CD4-positive, alpha-beta T cell (primary cell): ENCODE data around the gene AMZ1. TPM values are rescaled to one million over a fixed set of nuclear protein-coding genes. Genes with fewer than 3 reads are reported as not detected.
A peak's percentile ranks its signal among the peaks of the same experiment; 100 is the strongest.

ENCODE experiments used
- ATAC-seq: fragments of 200-7000 bp; cut with Tn5 transposase; one replicate; pipeline ENCODE4 v1.10.0; 2022; ENCODE audit warnings: mild to moderate bottlenecking; ENCODE audit not compliant: poor library complexity
- CTCF ChIA-PET: fragments of 350-600 bp; sonication (Branson Sonifier 250); formaldehyde crosslinking; loops from one replicate; lab custom pipeline; 2021; ENCODE audit warnings: antibody characterized with exemption, inconsistent platforms; lab: Charles Lee
- POLR2A ChIA-PET: fragments of 350-600 bp; sonication (Branson Sonifier 250); formaldehyde crosslinking; loops from one replicate; lab custom pipeline; 2021; ENCODE audit warnings: antibody characterized with exemption, inconsistent platforms; lab: Charles Lee
- DNase-seq, 14 experiments: peaks; one replicate each; pipeline ENCODE4 v3.0.0-alpha.2; 2013 to 2020; ENCODE audit warnings: mixed read lengths in 2 of 14
- H3K27ac ChIP-seq, 2 donors: one replicate each; pipeline versions ENCODE4 v1.5.1 to v1.7.0; 2013; ENCODE audit warnings: low read length in 2 of 2, low read depth in 1 of 2, mild to moderate bottlenecking in 1 of 2
- H3K27me3 ChIP-seq, 2 experiments: 1 replicate in 1 of 2; 2 replicates in 1 of 2; pipeline versions ENCODE4 v1.6.1 to v1.7.0; 2013; ENCODE audit warnings: low read length in 2 of 2, control low read depth in 1 of 2, mild to moderate bottlenecking in 1 of 2, moderate library complexity in 1 of 2; ENCODE audit not compliant: insufficient read depth in 2 of 2, control insufficient read depth in 1 of 2
- H3K36me3 ChIP-seq: one replicate; pipeline ENCODE4 v1.6.1; 2013; ENCODE audit warnings: low read length, control low read depth; ENCODE audit not compliant: insufficient read depth
- H3K4me1 ChIP-seq: one replicate; pipeline ENCODE4 v1.6.1; 2013; ENCODE audit warnings: low read length, control low read depth; ENCODE audit not compliant: insufficient read depth
- H3K4me3 ChIP-seq: one replicate; pipeline ENCODE4 v1.5.1; 2013; ENCODE audit warnings: mild to moderate bottlenecking, low read length, moderate library complexity
- H3K9me3 ChIP-seq, 2 experiments: 1 replicate in 1 of 2; 2 replicates in 1 of 2; pipeline versions ENCODE4 v1.6.1 to v1.7.0; 2013; ENCODE audit warnings: low read length in 2 of 2, mild to moderate bottlenecking in 2 of 2, control low read depth in 1 of 2, moderate library complexity in 1 of 2; ENCODE audit not compliant: control insufficient read depth in 1 of 2, insufficient read depth in 1 of 2
- H3K27ac Mint-ChIP-seq: one replicate; pipeline ENCODE4 v1.8.0; 2020; ENCODE audit warnings: mixed read lengths
- H3K27me3 Mint-ChIP-seq: one replicate; pipeline ENCODE4 v1.8.0; 2021; ENCODE audit warnings: mixed read lengths
- H3K36me3 Mint-ChIP-seq: one replicate; pipeline ENCODE4 v1.8.0; 2021; ENCODE audit warnings: low read depth, mixed read lengths
- H3K4me1 Mint-ChIP-seq: one replicate; pipeline ENCODE4 v1.8.0; 2021; ENCODE audit warnings: low read depth, mixed read lengths
- H3K4me3 Mint-ChIP-seq: one replicate; pipeline ENCODE4 v1.8.0; 2020; ENCODE audit warnings: mild to moderate bottlenecking, mixed read lengths
- H3K9me3 Mint-ChIP-seq: one replicate; pipeline ENCODE4 v1.8.0; 2020; ENCODE audit warnings: mixed read lengths
- intact Hi-C, 2 experiments: fragments of 100-400 bp; cut with DNase I in 1 of 2; cut with micrococcal nuclease in 1 of 2; formaldehyde crosslinking; loops; one replicate each; pipeline versions ENCODE4 v1.15.1 to v1.9.0; 2023 to 2025; cut with DNase I, micrococcal nuclease
- total RNA-seq, 174 experiments: library from RNA in 2 of 174; stranded (reverse) in 2 of 174; gene quantifications; one replicate each; pipeline ENCODE4 v1.2.3 and lab custom pipeline; 2021 to 2026
- TF ChIP-seq, protein P1 (sequence below): fragments of 200-600 bp; IDR thresholded peaks from one replicate; pipeline ENCODE4 v1.8.0; 2022; ENCODE audit warnings: antibody characterized with exemption, mild to moderate bottlenecking

AMZ1 gene
- total RNA-seq, 2 experiments from 2014 or later = 0.25 to 0.36 TPM

GRCh38 chr7:2730846-2731770 lies 43.1 kb downstream of the AMZ1 start:
- intact Hi-C loops = loop anchor here in 1 of 2 experiments (1.0 kb wide), 1 partner anchor 39 kb away; no protein-coding TSS in a partner anchor
- H3K9me3 ChIP-seq = no peaks in the 10 kb centered on the region
- POLR2A ChIA-PET = no interaction called here
- CTCF ChIA-PET = no interaction called here
- H3K4me3 ChIP-seq = no peak overlapping the region
- H3K4me1 ChIP-seq = peaks cover 7% of the 10 kb centered on the region
- DNase-seq = peak in 1 of 14 experiments; percentile 17
- peaks cover 24% of the 10 kb centered on the region for H3K4me1 Mint-ChIP-seq
- H3K36me3 ChIP-seq = peaks cover 13% of the 10 kb centered on the region
- H3K27me3 ChIP-seq = no peaks in the 10 kb centered on the region
- no peak overlapping the region for H3K27ac Mint-ChIP-seq
- no peak overlapping the region for H3K4me3 Mint-ChIP-seq
- no peak for ATAC-seq
- H3K9me3 Mint-ChIP-seq = no peaks in the 10 kb centered on the region
- H3K36me3 Mint-ChIP-seq = peaks cover 54% of the 10 kb centered on the region
- H3K27ac ChIP-seq = no peak overlapping the region
- TF ChIP-seq, protein P1, sequence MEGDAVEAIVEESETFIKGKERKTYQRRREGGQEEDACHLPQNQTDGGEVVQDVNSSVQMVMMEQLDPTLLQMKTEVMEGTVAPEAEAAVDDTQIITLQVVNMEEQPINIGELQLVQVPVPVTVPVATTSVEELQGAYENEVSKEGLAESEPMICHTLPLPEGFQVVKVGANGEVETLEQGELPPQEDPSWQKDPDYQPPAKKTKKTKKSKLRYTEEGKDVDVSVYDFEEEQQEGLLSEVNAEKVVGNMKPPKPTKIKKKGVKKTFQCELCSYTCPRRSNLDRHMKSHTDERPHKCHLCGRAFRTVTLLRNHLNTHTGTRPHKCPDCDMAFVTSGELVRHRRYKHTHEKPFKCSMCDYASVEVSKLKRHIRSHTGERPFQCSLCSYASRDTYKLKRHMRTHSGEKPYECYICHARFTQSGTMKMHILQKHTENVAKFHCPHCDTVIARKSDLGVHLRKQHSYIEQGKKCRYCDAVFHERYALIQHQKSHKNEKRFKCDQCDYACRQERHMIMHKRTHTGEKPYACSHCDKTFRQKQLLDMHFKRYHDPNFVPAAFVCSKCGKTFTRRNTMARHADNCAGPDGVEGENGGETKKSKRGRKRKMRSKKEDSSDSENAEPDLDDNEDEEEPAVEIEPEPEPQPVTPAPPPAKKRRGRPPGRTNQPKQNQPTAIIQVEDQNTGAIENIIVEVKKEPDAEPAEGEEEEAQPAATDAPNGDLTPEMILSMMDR = no peak
- no peaks in the 10 kb centered on the region for H3K27me3 Mint-ChIP-seq

DNA sequence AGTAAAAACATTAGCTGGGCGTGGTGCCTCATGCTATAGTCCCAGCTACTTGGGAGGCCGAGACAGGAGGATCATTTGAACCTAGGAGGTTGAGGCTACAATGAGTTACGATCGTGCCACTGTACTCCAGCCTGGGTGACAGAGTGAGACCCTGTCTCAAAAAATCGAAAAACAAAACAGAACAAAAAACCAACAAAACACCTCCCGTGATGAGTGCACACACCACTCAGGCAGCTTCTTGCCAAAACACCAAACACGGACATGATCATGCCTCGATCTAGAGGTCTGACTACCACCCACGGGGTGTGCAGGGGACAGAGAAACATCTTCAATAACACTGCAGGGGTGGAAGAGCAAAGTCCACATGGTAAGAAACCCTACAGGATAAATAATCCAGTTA lies 44.4 kb downstream of the AMZ1 start:
- H3K36me3 Mint-ChIP-seq = peaks cover 53% of the 10 kb centered on the region
- DNase-seq = peak in 1 of 14 experiments; percentile 4
- TF ChIP-seq, protein P1 = no peak
- H3K27ac Mint-ChIP-seq = no peak overlapping the region
- Histone ChIP-seq H3K9me3 (no peaks in the 10 kb centered on the region), H3K27me3 (no peaks in the 10 kb centered on the region), H3K36me3 (peaks cover 13% of the 10 kb centered on the region), H3K4me1 (peaks cover 7% of the 10 kb centered on the region), H3K27ac (no peak overlapping the region), H3K4me3 (no peak overlapping the region)
- no peak for ATAC-seq
- CTCF ChIA-PET = interaction anchor here (0.8 kb wide), 1 partner anchor 13 kb away, joined by 3 read pairs; no protein-coding TSS in a partner anchor
- peaks cover 24% of the 10 kb centered on the region for H3K4me1 Mint-ChIP-seq
- H3K27me3 Mint-ChIP-seq = no peaks in the 10 kb centered on the region
- H3K9me3 Mint-ChIP-seq = no peaks in the 10 kb centered on the region
- no peak overlapping the region for H3K4me3 Mint-ChIP-seq
- intact Hi-C loops = no loop called here
- POLR2A ChIA-PET = no interaction called here

DNA sequence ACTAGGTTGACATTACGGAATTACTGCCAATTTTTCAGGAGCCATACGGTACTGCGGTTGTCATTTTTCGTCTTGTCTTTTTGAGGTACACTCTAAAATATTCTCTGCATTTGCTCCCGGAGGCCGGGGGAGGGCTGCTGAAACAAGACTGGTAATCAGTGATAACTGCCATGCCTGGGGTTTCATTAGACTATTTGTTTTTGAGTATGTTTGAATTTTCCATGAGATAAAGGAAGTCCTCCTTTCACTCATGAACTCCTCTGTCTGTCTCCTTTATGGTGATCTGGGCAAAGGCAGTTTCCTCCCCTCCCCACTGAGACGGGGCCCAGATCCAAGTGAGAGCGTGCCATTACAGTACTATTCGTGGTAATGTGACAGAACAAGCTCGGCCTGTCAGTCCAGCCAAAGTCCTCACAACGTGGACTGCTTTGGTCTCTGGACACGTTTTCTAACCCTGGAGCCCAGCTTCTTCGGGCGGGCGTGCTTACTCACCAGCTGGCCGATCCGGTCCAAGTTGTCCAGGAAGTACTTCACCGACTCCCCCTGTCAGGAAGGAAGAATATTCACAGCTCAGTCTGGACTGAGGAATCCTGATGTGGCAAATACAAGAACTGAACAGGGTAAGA lies 45.1 kb downstream of the AMZ1 start:
- no peaks in the 10 kb centered on the region for H3K9me3 Mint-ChIP-seq
- Histone ChIP-seq H3K27ac (no peak overlapping the region), H3K36me3 (peaks cover 13% of the 10 kb centered on the region), H3K9me3 (no peaks in the 10 kb centered on the region), H3K27me3 (no peaks in the 10 kb centered on the region), H3K4me3 (no peak overlapping the region), H3K4me1 (peaks cover 7% of the 10 kb centered on the region)
- no peaks in the 10 kb centered on the region for H3K27me3 Mint-ChIP-seq
- CTCF ChIA-PET = no interaction called here
- peaks cover 24% of the 10 kb centered on the region for H3K4me1 Mint-ChIP-seq
- TF ChIP-seq, protein P1 = no peak
- H3K4me3 Mint-ChIP-seq = no peak overlapping the region
- ATAC-seq (no peak), DNase-seq (peak in 1 of 14 experiments; percentile 29)
- intact Hi-C loops = no loop called here
- no peak overlapping the region for H3K27ac Mint-ChIP-seq
- POLR2A ChIA-PET = no interaction called here
- peaks cover 48% of the 10 kb centered on the region for H3K36me3 Mint-ChIP-seq
